Stimulated activated CD8-positive, alpha-beta memory T cell treated with anti-CD3 and anti-CD28 coated beads, Interleukin-4, amount 100 ng/mL, for 4 hours (primary cell): ENCODE data around the gene KRT77.

Experiments used
- DNase-seq, 2 donors: peaks; one replicate each; pipeline ENCODE4 v3.0.0-alpha.2; 2020; ENCODE audit warnings: low read depth in 2 of 2, low spot score in 1 of 2

Gene KRT77

GRCh38 chr12:52693261-52693660, 10.1 kb downstream of the KRT77 start:
- DNase-seq: no peak

- no peak for DNase-seq
These were observed 11.1 kb downstream of the KRT77 start for GRCh38 chr12:52692254-52692653.

- DNase-seq: no peak
These were observed 11.5 kb downstream of the KRT77 start for GRCh38 chr12:52691841-52692150.

GRCh38 chr12:52691076-52691840, 12.1 kb downstream of the KRT77 start:
- peak in 1 of 2 donors; percentile 13 for DNase-seq

- DNase-seq: no peak
These were observed 12.8 kb downstream of the KRT77 start for GRCh38 chr12:52690351-52691075.

- DNase-seq: no peak
These were observed 13.4 kb downstream of the KRT77 start for GRCh38 chr12:52689936-52690335.

- no peak for DNase-seq
These were observed 14.1 kb downstream of the KRT77 start for GRCh38 chr12:52689239-52689638.

- DNase-seq: no peak
These were observed 14.8 kb downstream of the KRT77 start for GRCh38 chr12:52688481-52688880.

GRCh38 chr12:52687497-52688385, 15.6 kb downstream of the KRT77 start:
- DNase-seq: no peak

GRCh38 chr12:52686756-52687487, 16.4 kb downstream of the KRT77 start:
- DNase-seq: no peak

- no peak for DNase-seq
These were observed 17.3 kb downstream of the KRT77 start for GRCh38 chr12:52686063-52686462.

- DNase-seq: no peak
These were observed 17.9 kb downstream of the KRT77 start for GRCh38 chr12:52685406-52685890.

- no peak for DNase-seq
These were observed 18.9 kb downstream of the KRT77 start for GRCh38 chr12:52684431-52684830.

- no peak for DNase-seq
These were observed 19.6 kb downstream of the KRT77 start for GRCh38 chr12:52683575-52684300.

GRCh38 chr12:52682938-52683574, 20.3 kb downstream of the KRT77 start:
- DNase-seq: no peak

GRCh38 chr12:52682381-52682660, 21.0 kb downstream of the KRT77 start:
- no peak for DNase-seq

- no peak for DNase-seq
These were observed 21.6 kb downstream of the KRT77 start for GRCh38 chr12:52681526-52682380.

- DNase-seq: no peak
These were observed 23.0 kb downstream of the KRT77 start, which contains the start of gene KRT1 for GRCh38 chr12:52680363-52680762. TSS of gene KRT1 (minus strand) at chr12:52680407. CDS start at chr12:52680348, 59 bp downstream.

GRCh38 chr12:52679875-52680274, 23.4 kb downstream of the KRT77 start:
- DNase-seq: no peak
